K562 (cell line): ENCODE results near the gene RYR3. TPM values are rescaled to one million over a fixed set of nuclear protein-coding genes. Genes with fewer than 3 reads are reported as not detected.

Experiments used
- ATAC-seq: fragments of 200-7000 bp; cut with Tn5 transposase; 3 replicates; pipeline ENCODE4 v1.9.1; 2020; ENCODE audit warnings: moderate library complexity
- BruUV-seq: library from RNA; stranded (reverse); fragments of 400-500 nt; replicated peaks from 2 replicates; lab custom pipeline; 2021; lab: Mats Ljungman, UMichigan
- CTCF ChIA-PET: fragments of 300-600 bp; formaldehyde crosslinking; extraction: SDS; loops from one replicate; lab custom pipeline; 2021; ENCODE audit warnings: low intra/inter-chr PET ratio; lab: Yijun Ruan, JAX
- POLR2A ChIA-PET: fragments of 300-600, 350-650 bp; sonication (Branson Sonifier 250); formaldehyde crosslinking; extraction: SDS; loops from one replicate; lab custom pipeline; 2021; ENCODE audit warnings: antibody characterized with exemption, inconsistent platforms; lab: Yijun Ruan, JAX
- DNase-seq, 4 experiments: peaks; one replicate each; pipeline versions ENCODE4 v3.0.0 to v3.0.0-alpha.2; 2011 to 2018; ENCODE audit warnings: low spot score in 3 of 4, mixed read lengths in 3 of 4; ENCODE audit errors: extremely low read depth in 1 of 4
- FAIRE-seq: peaks from 2 replicates; lab custom pipeline; 2011; peaks lifted over from hg19 to GRCh38; lab: Jason Lieb, UNC
- H2AFZ ChIP-seq: 2 replicates; pipeline ENCODE4 v1.6.0; 2011; ENCODE audit warnings: low read depth, low read length, control low read depth, inconsistent platforms
- H3K27ac ChIP-seq: fragments of 200-600 bp; 3 replicates; pipeline ENCODE4 v1.8.0; 2011; ENCODE audit warnings: low read depth, mild to moderate bottlenecking, control low read depth, inconsistent platforms, low read length, moderate library complexity, mixed read lengths; ENCODE audit errors: extremely low read depth
- H3K27me3 ChIP-seq, 2 experiments: fragments of 300-600 bp in 1 of 2; 2 replicates in 1 of 2; 3 replicates in 1 of 2; pipeline versions ENCODE4 v1.6.0 to v1.8.0; 2011; ENCODE audit warnings: inconsistent platforms in 2 of 2, low read length in 2 of 2, mild to moderate bottlenecking in 1 of 2, mixed read lengths in 1 of 2, moderate library complexity in 1 of 2; ENCODE audit not compliant: control insufficient read depth in 2 of 2, insufficient read depth in 2 of 2
- H3K36me3 ChIP-seq: fragments of 300-600 bp; 3 replicates; pipeline ENCODE4 v1.8.0; 2011; ENCODE audit warnings: mild to moderate bottlenecking, low read length, inconsistent platforms; ENCODE audit not compliant: control insufficient read depth, insufficient read depth
- H3K4me1 ChIP-seq, 2 experiments: fragments of 200-600 bp in 1 of 2; replicated peaks in 1 of 2; 2 replicates in 1 of 2; 3 replicates in 1 of 2; pipeline versions ENCODE4 v1.5.1 to v1.8.0; 2011; ENCODE audit warnings: inconsistent platforms in 2 of 2, low read length in 2 of 2, mild to moderate bottlenecking in 1 of 2, mixed read lengths in 1 of 2, moderate library complexity in 1 of 2; ENCODE audit not compliant: control insufficient read depth in 2 of 2, insufficient read depth in 2 of 2
- H3K4me2 ChIP-seq: 2 replicates; pipeline ENCODE4 v1.6.1; 2011; ENCODE audit warnings: low read length, control low read depth, inconsistent platforms, mixed read lengths; ENCODE audit not compliant: insufficient read depth
- H3K4me3 ChIP-seq: fragments of 200-600 bp; sonication (generic), shearing (Covaris generic); 2 replicates; pipeline ENCODE4 v1.5.1; 2016; ENCODE audit warnings: control low read depth, inconsistent platforms
- H3K79me2 ChIP-seq: fragments of 200-600 bp; 3 replicates; pipeline ENCODE4 v1.8.0; 2011; ENCODE audit warnings: low read length, inconsistent platforms; ENCODE audit not compliant: control insufficient read depth, insufficient read depth
- H3K9ac ChIP-seq, 2 experiments: 2 replicates each; pipeline versions ENCODE4 v1.6.0 to v1.6.1; 2011; ENCODE audit warnings: low read depth in 2 of 2, low read length in 2 of 2, control low read depth in 1 of 2, inconsistent platforms in 1 of 2, mild to moderate bottlenecking in 1 of 2, mixed read lengths in 1 of 2; ENCODE audit not compliant: insufficient read depth in 1 of 2
- H3K9me1 ChIP-seq: one replicate; pipeline ENCODE4 v1.6.0; 2011; ENCODE audit warnings: inconsistent platforms, mild to moderate bottlenecking, low read length, moderate library complexity; ENCODE audit not compliant: control insufficient read depth, insufficient read depth
- H3K9me3 ChIP-seq: replicated peaks from 2 replicates; pipeline ENCODE4 v1.5.1; 2011; ENCODE audit warnings: low read depth, low read length, inconsistent platforms; ENCODE audit not compliant: control insufficient read depth, insufficient read depth
- H4K20me1 ChIP-seq: replicated peaks from 2 replicates; pipeline ENCODE4 v1.6.1; 2011; ENCODE audit warnings: low read length, inconsistent platforms, mixed read lengths; ENCODE audit not compliant: control insufficient read depth, insufficient read depth
- ATF6 ChIP-seq: sonication (generic); formaldehyde crosslinking; IDR thresholded peaks from 2 replicates; pipeline ENCODE4 v1.4.0; 2020; ENCODE audit warnings: mild to moderate bottlenecking, missing genetic modification reagents
- CBFA2T2 ChIP-seq: fragments of 450-650 bp; conservative IDR thresholded peaks from 2 replicates; pipeline ENCODE4 v1.6.1; 2017; ENCODE audit warnings: mild to moderate bottlenecking
- CREB1 ChIP-seq, 2 experiments: sonication (generic) in 1 of 2; formaldehyde crosslinking in 1 of 2; IDR thresholded peaks; 2 replicates each; pipeline versions ENCODE4 v1.6.1 to v1.8.0; 2012 to 2022; ENCODE audit warnings: inconsistent platforms in 1 of 2, mild to moderate bottlenecking in 1 of 2, missing genetic modification reagents in 1 of 2, moderate library complexity in 1 of 2
- EP300 ChIP-seq: IDR thresholded peaks from 2 replicates; pipeline ENCODE4 v1.6.1; 2012; ENCODE audit warnings: low read length, improper control_type of control experiment
- GABPB1 ChIP-seq: sonication (generic); formaldehyde crosslinking; IDR thresholded peaks from 2 replicates; pipeline ENCODE4 v1.8.0; 2022; ENCODE audit warnings: mild to moderate bottlenecking, missing genetic modification reagents
- NFIX ChIP-seq: fragments of 250-450 bp; sonication (Bioruptor Pico); IDR thresholded peaks from 2 replicates; pipeline ENCODE4 v1.4.0; 2020; ENCODE audit warnings: low read depth, mild to moderate bottlenecking, moderate library complexity
- PHB2 ChIP-seq: fragments of 450-650 bp; IDR thresholded peaks from 2 replicates; pipeline ENCODE4 v1.6.1; 2017; ENCODE audit warnings: low read depth
- PTRF ChIP-seq: fragments of 450-650 bp; IDR thresholded peaks from 2 replicates; pipeline ENCODE4 v1.6.1; 2016; ENCODE audit warnings: mild to moderate bottlenecking, missing genetic modification characterization, missing compliant biosample characterization
- RFX1 ChIP-seq: fragments of 450-650 bp; IDR thresholded peaks from 2 replicates; pipeline ENCODE4 v1.6.1; 2016; ENCODE audit warnings: mild to moderate bottlenecking, moderate library complexity
- TRIM24 ChIP-seq, 2 experiments: fragments of 450-650 bp; IDR thresholded peaks; 2 replicates each; pipeline ENCODE4 v1.6.1; 2016
- ZNF785 ChIP-seq: fragments of 250-450 bp; sonication (Bioruptor Pico); IDR thresholded peaks from 2 replicates; pipeline ENCODE4 v1.4.0; 2020; ENCODE audit warnings: mild to moderate bottlenecking
- WGBS: fragments of 100-300 bp; shearing (Covaris generic); methylation state at CpG from one replicate; pipeline ENCODE4 v1.1.6; 2016; ENCODE audit warnings: low coverage, mixed read lengths; ENCODE audit not compliant: insufficient coverage; ENCODE audit errors: missing lambda C conversion rate; 5-methylcytosine and 5-hydroxymethylcytosine counted together
- in situ Hi-C: fragments of 300-500 bp; cut with MboI; formaldehyde crosslinking; loops from 4 replicates; pipeline ENCODE4 v1.15.0; 2018; ENCODE audit warnings: inconsistent platforms, mixed read lengths
- intact Hi-C: fragments of 100-400 bp; cut with micrococcal nuclease; formaldehyde crosslinking; loops from 2 replicates; pipeline ENCODE4 v1.14.2; 2022
- polyA plus RNA-seq, 8 experiments: library from polyadenylated mRNA; depleted of rRNA in 4 of 8; stranded (reverse) in 5 of 8; unstranded in 3 of 8; fragments of >200 nt; fragmentation: Nextera tagmentation in 2 of 8; fragmentation: Illumina TruSeq in 1 of 8; extraction: Ambion mirVana in 2 of 8; extraction: Trizol in 1 of 8; gene quantifications; 2 replicates each; pipeline versions ENCODE4 v1.2.1 to v1.2.3, GENCODE V29; 2011 to 2014; ENCODE audit warnings: inconsistent platforms in 1 of 8, missing spikeins in 1 of 8
- total RNA-seq, 7 experiments: library from RNA; depleted of rRNA in 6 of 7; stranded (reverse); fragments of >200 nt in 6 of 7; fragmentation: Illumina TruSeq in 2 of 7; extraction: Trizol in 2 of 7; gene quantifications; 2 replicates each; pipeline versions ENCODE4 v1.2.1 to v1.2.3, GENCODE V29; 2011 to 2021; ENCODE audit warnings: low replicate concordance in 1 of 7
- TF ChIP-seq, protein P1 (sequence below): fragments of 200-800 bp; sonication (Bioruptor generic); IDR thresholded peaks from 2 replicates; pipeline ENCODE4 v1.6.1; 2016; ENCODE audit warnings: missing genetic modification characterization, missing compliant biosample characterization
- TF ChIP-seq, protein P2 (sequence below): sonication (generic); formaldehyde crosslinking; IDR thresholded peaks from 2 replicates; pipeline ENCODE4 v1.9.0; 2022; ENCODE audit warnings: mild to moderate bottlenecking, missing genetic modification reagents
- TF ChIP-seq, protein P3 (sequence below): conservative IDR thresholded peaks from 2 replicates; pipeline ENCODE4 v1.6.1; 2011; ENCODE audit warnings: low read depth, mild to moderate bottlenecking, low read length; ENCODE audit not compliant: control insufficient read depth

The RYR3 gene
- total and polyA plus RNA-seq, 9 of the 15 experiments (the other 6 are each of a cell fraction or from before 2014, with no cell fraction given): 0.04 TPM; not detected in 8

DNA sequence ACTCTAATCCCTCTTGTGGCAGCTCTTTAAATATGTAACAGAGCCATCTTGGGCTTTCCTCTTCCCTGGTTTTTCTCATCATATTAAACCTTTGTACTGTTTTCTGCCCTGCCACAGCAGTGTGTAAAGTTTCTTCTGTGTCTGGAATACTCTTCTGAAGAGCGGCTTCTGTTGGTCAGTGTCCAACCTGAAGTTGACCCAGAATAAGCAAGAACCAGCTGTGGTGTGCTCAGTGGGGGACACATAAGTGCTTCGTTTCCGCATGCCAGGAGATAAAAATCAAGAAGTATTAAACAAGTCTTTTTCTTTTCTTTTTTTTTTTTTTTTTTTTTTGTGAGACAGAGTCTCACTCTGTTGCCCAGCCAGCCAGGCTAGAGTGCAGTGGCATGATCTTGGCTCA is 484.3 kb downstream of the RYR3 start:
- peaks cover 3% of the 10 kb centered on the region in 2 experiments; a peak in 2 of 5 replicates for H3K27me3 ChIP-seq
- H3K4me2 ChIP-seq: no peak overlapping the region
- no peaks in the 10 kb centered on the region for H3K36me3 ChIP-seq
- WGBS: 0% methylated on average over 3 of the region's 3 CpGs
- ATAC-seq (no peak), FAIRE-seq (no peak), DNase-seq (no peak)
- no peaks in the 10 kb centered on the region for H3K79me2 ChIP-seq
- H4K20me1 ChIP-seq: no peaks in the 10 kb centered on the region
- no TSS peak for BruUV-seq
- H2AFZ ChIP-seq: no peak overlapping the region
- in situ Hi-C loops (no loop called here), intact Hi-C loops (no loop called here)
- H3K9me1 ChIP-seq: no peaks in the 10 kb centered on the region
- ChIA-PET POLR2A (interaction anchor here (0.6 kb wide), 1 partner anchor 28 kb away, joined by 3 read pairs; no protein-coding TSS in a partner anchor), CTCF (no interaction called here)
- no peaks in the 10 kb centered on the region for H3K4me1 ChIP-seq
- H3K4me3 ChIP-seq: no peak overlapping the region
- no peak overlapping the region for H3K27ac ChIP-seq
- H3K9ac ChIP-seq: no peak overlapping the region
- H3K9me3 ChIP-seq: no peaks in the 10 kb centered on the region
- no peak for TF ChIP-seq RFX1
- TF ChIP-seq EP300: no peak
- TF ChIP-seq, protein P1, sequence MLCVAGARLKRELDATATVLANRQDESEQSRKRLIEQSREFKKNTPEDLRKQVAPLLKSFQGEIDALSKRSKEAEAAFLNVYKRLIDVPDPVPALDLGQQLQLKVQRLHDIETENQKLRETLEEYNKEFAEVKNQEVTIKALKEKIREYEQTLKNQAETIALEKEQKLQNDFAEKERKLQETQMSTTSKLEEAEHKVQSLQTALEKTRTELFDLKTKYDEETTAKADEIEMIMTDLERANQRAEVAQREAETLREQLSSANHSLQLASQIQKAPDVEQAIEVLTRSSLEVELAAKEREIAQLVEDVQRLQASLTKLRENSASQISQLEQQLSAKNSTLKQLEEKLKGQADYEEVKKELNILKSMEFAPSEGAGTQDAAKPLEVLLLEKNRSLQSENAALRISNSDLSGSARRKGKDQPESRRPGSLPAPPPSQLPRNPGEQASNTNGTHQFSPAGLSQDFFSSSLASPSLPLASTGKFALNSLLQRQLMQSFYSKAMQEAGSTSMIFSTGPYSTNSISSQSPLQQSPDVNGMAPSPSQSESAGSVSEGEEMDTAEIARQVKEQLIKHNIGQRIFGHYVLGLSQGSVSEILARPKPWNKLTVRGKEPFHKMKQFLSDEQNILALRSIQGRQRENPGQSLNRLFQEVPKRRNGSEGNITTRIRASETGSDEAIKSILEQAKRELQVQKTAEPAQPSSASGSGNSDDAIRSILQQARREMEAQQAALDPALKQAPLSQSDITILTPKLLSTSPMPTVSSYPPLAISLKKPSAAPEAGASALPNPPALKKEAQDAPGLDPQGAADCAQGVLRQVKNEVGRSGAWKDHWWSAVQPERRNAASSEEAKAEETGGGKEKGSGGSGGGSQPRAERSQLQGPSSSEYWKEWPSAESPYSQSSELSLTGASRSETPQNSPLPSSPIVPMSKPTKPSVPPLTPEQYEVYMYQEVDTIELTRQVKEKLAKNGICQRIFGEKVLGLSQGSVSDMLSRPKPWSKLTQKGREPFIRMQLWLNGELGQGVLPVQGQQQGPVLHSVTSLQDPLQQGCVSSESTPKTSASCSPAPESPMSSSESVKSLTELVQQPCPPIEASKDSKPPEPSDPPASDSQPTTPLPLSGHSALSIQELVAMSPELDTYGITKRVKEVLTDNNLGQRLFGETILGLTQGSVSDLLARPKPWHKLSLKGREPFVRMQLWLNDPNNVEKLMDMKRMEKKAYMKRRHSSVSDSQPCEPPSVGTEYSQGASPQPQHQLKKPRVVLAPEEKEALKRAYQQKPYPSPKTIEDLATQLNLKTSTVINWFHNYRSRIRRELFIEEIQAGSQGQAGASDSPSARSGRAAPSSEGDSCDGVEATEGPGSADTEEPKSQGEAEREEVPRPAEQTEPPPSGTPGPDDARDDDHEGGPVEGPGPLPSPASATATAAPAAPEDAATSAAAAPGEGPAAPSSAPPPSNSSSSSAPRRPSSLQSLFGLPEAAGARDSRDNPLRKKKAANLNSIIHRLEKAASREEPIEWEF (CRISPR knock-in tag): no peak
- no peak for TF ChIP-seq GABPB1
- no peak for TF ChIP-seq TRIM24 (IDR thresholded peaks at IDR 0.05)
- no peak for TF ChIP-seq PHB2
- TF ChIP-seq, protein P2, sequence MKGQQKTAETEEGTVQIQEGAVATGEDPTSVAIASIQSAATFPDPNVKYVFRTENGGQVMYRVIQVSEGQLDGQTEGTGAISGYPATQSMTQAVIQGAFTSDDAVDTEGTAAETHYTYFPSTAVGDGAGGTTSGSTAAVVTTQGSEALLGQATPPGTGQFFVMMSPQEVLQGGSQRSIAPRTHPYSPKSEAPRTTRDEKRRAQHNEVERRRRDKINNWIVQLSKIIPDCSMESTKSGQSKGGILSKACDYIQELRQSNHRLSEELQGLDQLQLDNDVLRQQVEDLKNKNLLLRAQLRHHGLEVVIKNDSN: no peak
- TF ChIP-seq CBFA2T2: no peak
- TF ChIP-seq, protein P3, sequence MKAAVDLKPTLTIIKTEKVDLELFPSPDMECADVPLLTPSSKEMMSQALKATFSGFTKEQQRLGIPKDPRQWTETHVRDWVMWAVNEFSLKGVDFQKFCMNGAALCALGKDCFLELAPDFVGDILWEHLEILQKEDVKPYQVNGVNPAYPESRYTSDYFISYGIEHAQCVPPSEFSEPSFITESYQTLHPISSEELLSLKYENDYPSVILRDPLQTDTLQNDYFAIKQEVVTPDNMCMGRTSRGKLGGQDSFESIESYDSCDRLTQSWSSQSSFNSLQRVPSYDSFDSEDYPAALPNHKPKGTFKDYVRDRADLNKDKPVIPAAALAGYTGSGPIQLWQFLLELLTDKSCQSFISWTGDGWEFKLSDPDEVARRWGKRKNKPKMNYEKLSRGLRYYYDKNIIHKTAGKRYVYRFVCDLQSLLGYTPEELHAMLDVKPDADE: no peak
- TF ChIP-seq ATF6 (CRISPR knock-in tag): no peak
- TF ChIP-seq PTRF (tag): no peak
- TF ChIP-seq ZNF785: no peak
- no peak for TF ChIP-seq CREB1 (IDR thresholded peaks at IDR 0.05)
- no peak for TF ChIP-seq CREB1 (CRISPR knock-in tag; IDR thresholded peaks at IDR 0.05)
- no peak for TF ChIP-seq NFIX
